ENCODE measurements around the gene DOCK4.

DOCK4 gene

DNA sequence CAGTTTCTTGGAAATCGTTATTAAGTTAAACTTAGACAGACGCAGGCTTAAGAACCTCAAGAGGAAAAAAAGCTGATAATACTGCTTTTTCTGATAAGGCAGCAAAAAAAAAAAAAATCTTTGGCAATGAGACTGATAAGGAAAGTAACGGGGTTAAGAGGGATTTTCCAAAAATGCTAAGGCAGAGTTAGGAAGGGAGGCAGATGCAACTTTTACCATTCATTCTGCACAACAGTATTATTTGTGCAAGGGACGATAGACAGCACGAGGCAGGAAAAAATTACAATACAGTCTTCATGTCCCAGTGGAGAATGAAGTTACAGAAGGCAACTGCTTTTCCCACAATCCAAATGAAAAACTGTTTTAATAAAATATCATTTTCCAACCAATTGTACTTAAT is 194.0 kb downstream of the DOCK4 start:
- Histone ChIP-seq H3K27ac (no peak overlapping the region), H3K27me3 (ENCODE audit: insufficient read depth, low read depth, severe bottlenecking) (no peaks in the 10 kb centered on the region), H3K4me3 (ENCODE audit: low read depth, low read length) (no peak overlapping the region), H3K36me3 (no peaks in the 10 kb centered on the region), H3K9me3 (ENCODE audit: severe bottlenecking) (no peaks in the 10 kb centered on the region)
- DNase-seq = no peak
- TF ChIP-seq, protein P1, sequence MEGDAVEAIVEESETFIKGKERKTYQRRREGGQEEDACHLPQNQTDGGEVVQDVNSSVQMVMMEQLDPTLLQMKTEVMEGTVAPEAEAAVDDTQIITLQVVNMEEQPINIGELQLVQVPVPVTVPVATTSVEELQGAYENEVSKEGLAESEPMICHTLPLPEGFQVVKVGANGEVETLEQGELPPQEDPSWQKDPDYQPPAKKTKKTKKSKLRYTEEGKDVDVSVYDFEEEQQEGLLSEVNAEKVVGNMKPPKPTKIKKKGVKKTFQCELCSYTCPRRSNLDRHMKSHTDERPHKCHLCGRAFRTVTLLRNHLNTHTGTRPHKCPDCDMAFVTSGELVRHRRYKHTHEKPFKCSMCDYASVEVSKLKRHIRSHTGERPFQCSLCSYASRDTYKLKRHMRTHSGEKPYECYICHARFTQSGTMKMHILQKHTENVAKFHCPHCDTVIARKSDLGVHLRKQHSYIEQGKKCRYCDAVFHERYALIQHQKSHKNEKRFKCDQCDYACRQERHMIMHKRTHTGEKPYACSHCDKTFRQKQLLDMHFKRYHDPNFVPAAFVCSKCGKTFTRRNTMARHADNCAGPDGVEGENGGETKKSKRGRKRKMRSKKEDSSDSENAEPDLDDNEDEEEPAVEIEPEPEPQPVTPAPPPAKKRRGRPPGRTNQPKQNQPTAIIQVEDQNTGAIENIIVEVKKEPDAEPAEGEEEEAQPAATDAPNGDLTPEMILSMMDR (IDR thresholded peaks at IDR 0.05; ENCODE audit: low read depth, low read length) = no peak

DNA sequence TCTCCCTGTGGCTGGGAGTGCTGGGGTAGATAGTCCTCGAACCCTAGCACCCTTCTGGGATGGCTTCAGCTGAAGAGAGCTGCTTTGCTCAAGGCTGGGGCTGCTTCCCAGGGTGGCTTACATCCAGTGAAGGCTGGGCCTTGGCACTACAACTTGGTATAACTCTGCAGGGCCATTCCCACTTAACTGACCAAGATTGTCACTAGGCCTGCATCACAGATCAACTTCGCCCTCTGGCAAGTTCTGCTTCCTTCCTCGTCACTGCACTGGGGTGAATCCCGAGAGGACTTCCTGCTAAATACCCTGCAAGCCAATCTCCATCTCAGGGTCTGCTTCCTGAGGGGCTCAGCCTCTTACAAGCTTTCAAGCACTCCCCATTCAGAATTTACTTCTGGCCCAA is 195.2 kb downstream of the DOCK4 start:
- H3K36me3 ChIP-seq = no peaks in the 10 kb centered on the region
- no peaks in the 10 kb centered on the region for H3K9me3 ChIP-seq (ENCODE audit: severe bottlenecking)
- DNase-seq = no peak

DNA sequence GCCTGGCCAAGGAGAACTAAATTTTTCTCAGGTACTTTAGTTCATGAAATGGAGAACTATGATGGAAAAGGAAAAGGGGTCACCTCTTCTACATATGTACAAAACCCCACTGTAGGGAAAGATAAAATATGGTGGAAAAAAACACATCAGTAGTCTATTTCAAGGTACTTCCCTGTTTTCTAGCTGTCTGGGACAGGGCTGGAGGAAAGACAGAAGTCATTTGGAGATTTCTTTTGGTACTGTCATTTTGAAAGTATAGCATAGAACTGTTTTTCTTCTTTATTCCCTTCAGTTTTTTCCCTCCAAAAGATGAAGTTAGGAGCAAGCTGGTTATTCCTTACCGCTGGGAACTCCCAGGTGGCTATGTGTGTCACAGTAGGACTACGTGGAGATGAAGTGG is 196.1 kb downstream of the DOCK4 start:
- H3K4me3 ChIP-seq (ENCODE audit: low read depth, low read length) = no peak overlapping the region
- H3K36me3 ChIP-seq = no peaks in the 10 kb centered on the region
- no peaks in the 10 kb centered on the region for H3K9me3 ChIP-seq (ENCODE audit: severe bottlenecking)
- H3K27ac ChIP-seq = no peak overlapping the region
- TF ChIP-seq, protein P1 (IDR thresholded peaks at IDR 0.05; ENCODE audit: low read depth, low read length) = no peak
- H3K27me3 ChIP-seq (ENCODE audit: insufficient read depth, low read depth, severe bottlenecking) = no peaks in the 10 kb centered on the region
- no peak for DNase-seq

More for the DNA sequence above, 195.2 kb downstream of the DOCK4 start:
- Histone ChIP-seq H3K27me3 (ENCODE audit: insufficient read depth, low read depth, severe bottlenecking) (no peaks in the 10 kb centered on the region), H3K27ac (no peak overlapping the region), H3K4me3 (ENCODE audit: low read depth, low read length) (no peak overlapping the region)
- TF ChIP-seq, protein P1 (IDR thresholded peaks at IDR 0.05; ENCODE audit: low read depth, low read length) = no peak

DNA sequence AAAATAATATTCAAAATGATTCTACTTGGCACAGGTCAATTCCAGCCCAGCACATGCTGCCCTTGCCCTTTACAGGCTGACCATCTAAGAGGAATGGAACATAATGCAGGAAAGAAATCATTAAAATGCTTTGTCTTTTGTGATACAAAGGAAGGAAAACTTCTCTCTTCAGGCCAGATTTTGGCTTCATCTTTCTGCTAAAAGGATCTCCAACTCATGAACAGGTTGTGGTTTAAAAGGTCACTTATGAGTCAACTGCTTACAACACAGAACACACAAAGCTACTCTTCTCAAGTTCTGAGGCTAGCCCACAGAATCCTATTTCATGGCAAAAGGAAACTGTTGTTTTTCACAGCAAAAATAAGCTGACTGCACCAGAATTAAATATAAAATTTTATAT is 197.1 kb downstream of the DOCK4 start:
- H3K27ac ChIP-seq = no peak overlapping the region
- DNase-seq = no peak

DNA sequence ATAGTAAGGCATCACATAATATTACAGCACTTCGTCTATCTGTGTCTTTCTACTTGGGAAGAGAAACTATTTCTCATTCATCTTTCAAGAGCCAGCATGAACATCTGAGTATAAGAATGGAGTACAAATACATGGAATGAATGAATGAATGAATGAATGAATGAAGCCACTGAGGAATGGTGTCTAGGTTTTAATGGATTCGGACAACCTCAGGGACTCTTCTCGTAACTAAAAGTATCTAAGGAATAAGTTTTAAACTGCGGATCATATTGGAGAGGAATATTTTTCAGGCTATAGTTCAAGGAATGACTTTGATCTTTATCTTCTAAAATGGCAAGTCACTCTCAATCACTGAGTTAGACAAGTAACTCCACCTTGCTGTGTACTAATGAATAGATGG is 199.0 kb downstream of the DOCK4 start:
- H3K36me3 ChIP-seq = no peaks in the 10 kb centered on the region
- no peak overlapping the region for H3K4me3 ChIP-seq (ENCODE audit: low read depth, low read length)
- no peaks in the 10 kb centered on the region for H3K9me3 ChIP-seq (ENCODE audit: severe bottlenecking)
- no peak for DNase-seq
- no peaks in the 10 kb centered on the region for H3K27me3 ChIP-seq (ENCODE audit: insufficient read depth, low read depth, severe bottlenecking)
- TF ChIP-seq, protein P1 (IDR thresholded peaks at IDR 0.05; ENCODE audit: low read depth, low read length) = no peak
- H3K27ac ChIP-seq = no peak overlapping the region

More for the DNA sequence above, 197.1 kb downstream of the DOCK4 start:
- H3K36me3 ChIP-seq = no peaks in the 10 kb centered on the region
- H3K9me3 ChIP-seq (ENCODE audit: severe bottlenecking) = no peaks in the 10 kb centered on the region
- no peak overlapping the region for H3K4me3 ChIP-seq (ENCODE audit: low read depth, low read length)
- no peaks in the 10 kb centered on the region for H3K27me3 ChIP-seq (ENCODE audit: insufficient read depth, low read depth, severe bottlenecking)
- TF ChIP-seq, protein P1 (IDR thresholded peaks at IDR 0.05; ENCODE audit: low read depth, low read length) = no peak

DNA sequence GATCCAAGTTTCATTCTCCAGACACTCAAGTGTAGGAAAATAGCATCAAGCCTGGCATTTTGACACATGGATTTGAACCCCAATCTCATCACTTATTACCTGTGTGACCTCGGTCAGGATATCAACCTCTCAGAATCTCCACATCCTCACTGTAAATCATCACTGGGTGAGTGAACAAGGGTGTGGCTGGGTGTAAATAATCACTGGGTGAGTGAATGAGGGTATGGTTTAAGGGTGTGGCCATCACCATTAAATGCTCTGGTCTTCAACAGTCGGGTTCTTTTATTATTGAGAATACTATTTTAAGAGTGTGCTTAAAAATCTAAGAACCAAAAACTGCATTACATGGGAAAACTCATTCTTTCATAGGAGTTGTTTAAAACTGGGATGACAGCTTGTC is 200.1 kb downstream of the DOCK4 start:
- Histone ChIP-seq H3K36me3 (no peaks in the 10 kb centered on the region), H3K27ac (no peak overlapping the region), H3K27me3 (ENCODE audit: insufficient read depth, low read depth, severe bottlenecking) (no peaks in the 10 kb centered on the region), H3K9me3 (ENCODE audit: severe bottlenecking) (no peaks in the 10 kb centered on the region), H3K4me3 (ENCODE audit: low read depth, low read length) (no peak overlapping the region)
- DNase-seq = no peak
- TF ChIP-seq, protein P1 (IDR thresholded peaks at IDR 0.05; ENCODE audit: low read depth, low read length) = no peak

Data from WERI-Rb-1 (cell line).